Small intestine (tissue), 16 donors: ENCODE data around the gene TAF1D. TPM values are rescaled to one million over a fixed set of nuclear protein-coding genes. Genes with fewer than 3 reads are reported as not detected.
A peak's percentile ranks its signal among the peaks of the same experiment; 100 is the strongest.

Experiments used
- DNase-seq, 2 donors: peaks; one replicate each; pipeline versions ENCODE4 v3.0.0 to v3.0.0-alpha.2; 2013
- FAIRE-seq: peaks from 2 replicates; lab custom pipeline; 2012; peaks lifted over from hg19 to GRCh38; lab: Jason Lieb, UNC
- H3K27ac ChIP-seq, 3 donors: one replicate each; pipeline ENCODE4 v1.5.1; 2013; ENCODE audit warnings: low read length in 2 of 3, mild to moderate bottlenecking in 2 of 3, control low read depth in 1 of 3, inconsistent platforms in 1 of 3, low read depth in 1 of 3, moderate library complexity in 1 of 3
- H3K27me3 ChIP-seq, 3 donors: one replicate each; pipeline ENCODE4 v1.6.1; 2013; ENCODE audit warnings: low read length in 3 of 3, inconsistent platforms in 1 of 3; ENCODE audit not compliant: control insufficient read depth in 3 of 3, insufficient read depth in 3 of 3
- H3K36me3 ChIP-seq, 3 donors: one replicate each; pipeline ENCODE4 v1.6.1; 2013; ENCODE audit warnings: low read length in 3 of 3, inconsistent platforms in 1 of 3, low read depth in 1 of 3, mild to moderate bottlenecking in 1 of 3, moderate library complexity in 1 of 3; ENCODE audit not compliant: control insufficient read depth in 3 of 3, insufficient read depth in 2 of 3
- H3K4me1 ChIP-seq, 3 donors: one replicate each; pipeline ENCODE4 v1.6.1; 2013; ENCODE audit warnings: low read length in 2 of 3, inconsistent platforms in 1 of 3, low read depth in 1 of 3, mild to moderate bottlenecking in 1 of 3, moderate library complexity in 1 of 3; ENCODE audit not compliant: control insufficient read depth in 3 of 3, insufficient read depth in 2 of 3
- H3K4me3 ChIP-seq, 3 donors: one replicate each; pipeline ENCODE4 v1.5.1; 2013; ENCODE audit warnings: low read length in 3 of 3, control low read depth in 1 of 3, inconsistent platforms in 1 of 3, low read depth in 1 of 3, mild to moderate bottlenecking in 1 of 3, moderate library complexity in 1 of 3
- H3K9me3 ChIP-seq, 2 donors: one replicate each; pipeline ENCODE4 v1.6.1; 2013; ENCODE audit warnings: low read depth in 1 of 2, low read length in 1 of 2; ENCODE audit not compliant: control insufficient read depth in 2 of 2, insufficient read depth in 1 of 2
- WGBS, 3 donors: extraction: QIAGEN DNeasy Blood & Tissue Kit; methylation state at CpG; one replicate each; pipeline ENCODE4 v1.1.7; 2013; 5-methylcytosine and 5-hydroxymethylcytosine counted together
- long read RNA-seq, 10 donors: transcript quantifications; one replicate each; lab custom pipeline, GENCODE V29; 2026
- polyA plus RNA-seq, 4 donors: library from polyadenylated mRNA; stranded (reverse) in 3 of 4; unstranded in 1 of 4; fragments of 200-250 nt in 3 of 4; fragments of 120-200 nt in 1 of 4; gene quantifications; one replicate each; pipeline versions ENCODE4 v1.2.1 to v1.2.3, GENCODE V29; 2013
- donor health status: healthy with polysubstance abuse.
- donor health status: control.
- donor health status: control.
- donor health status: Bipolar disorder and iron deficiency.
- donor health status: healthy.

TAF1D gene, protein sequence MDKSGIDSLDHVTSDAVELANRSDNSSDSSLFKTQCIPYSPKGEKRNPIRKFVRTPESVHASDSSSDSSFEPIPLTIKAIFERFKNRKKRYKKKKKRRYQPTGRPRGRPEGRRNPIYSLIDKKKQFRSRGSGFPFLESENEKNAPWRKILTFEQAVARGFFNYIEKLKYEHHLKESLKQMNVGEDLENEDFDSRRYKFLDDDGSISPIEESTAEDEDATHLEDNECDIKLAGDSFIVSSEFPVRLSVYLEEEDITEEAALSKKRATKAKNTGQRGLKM
- polyA plus RNA-seq, result 100 to 1,000 TPM in 1 of 4 donors, 10 to 100 TPM in 3; 45.9 to 147 (median 69.8) TPM
- long read RNA-seq, donor 1, transcript TAF1D-203 (6 exons, 2,082 nt), result major isoform, 13 of 779 reads
- long read RNA-seq, donor 1, transcript TAF1D-204 (7 exons, 1,710 nt), result minor isoform, 9 of 779 reads
- long read RNA-seq, donor 1, partial matches to known transcripts, result 694 of 779 reads
- long read RNA-seq, donor 1, other reads (novel, unspliced or antisense), result 56 of 779 reads
- long read RNA-seq, donor 2, partial matches to known transcripts, result 29 of 35 reads
- long read RNA-seq, donor 2, other reads (novel, unspliced or antisense), result 0 of 35 reads
- long read RNA-seq, donor 3, transcript TAF1D-203 (6 exons, 2,082 nt), result major isoform, 5 of 50 reads
- long read RNA-seq, donor 3, partial matches to known transcripts, result 40 of 50 reads
- long read RNA-seq, donor 3, other reads (novel, unspliced or antisense), result 0 of 50 reads
- long read RNA-seq, donor 4, result 0 reads
- long read RNA-seq, donor 5, partial matches to known transcripts, result 0 of 5 reads
- long read RNA-seq, donor 5, other reads (novel, unspliced or antisense), result 0 of 5 reads
- long read RNA-seq, donor 6, transcript TAF1D-203 (6 exons, 2,082 nt), result major isoform, 9 of 65 reads
- long read RNA-seq, donor 6, partial matches to known transcripts, result 47 of 65 reads
- long read RNA-seq, donor 6, other reads (novel, unspliced or antisense), result 7 of 65 reads
- long read RNA-seq, donor 7, result 0 reads
- long read RNA-seq, donor 8, result 0 reads
- long read RNA-seq, donor 9, partial matches to known transcripts, result 34 of 35 reads
- long read RNA-seq, donor 9, other reads (novel, unspliced or antisense), result 0 of 35 reads
- long read RNA-seq, donor 10, transcript TAF1D-203 (6 exons, 2,082 nt), result major isoform, 5 of 252 reads
- long read RNA-seq, donor 10, partial matches to known transcripts, result 225 of 252 reads
- long read RNA-seq, donor 10, other reads (novel, unspliced or antisense), result 14 of 252 reads

DNA sequence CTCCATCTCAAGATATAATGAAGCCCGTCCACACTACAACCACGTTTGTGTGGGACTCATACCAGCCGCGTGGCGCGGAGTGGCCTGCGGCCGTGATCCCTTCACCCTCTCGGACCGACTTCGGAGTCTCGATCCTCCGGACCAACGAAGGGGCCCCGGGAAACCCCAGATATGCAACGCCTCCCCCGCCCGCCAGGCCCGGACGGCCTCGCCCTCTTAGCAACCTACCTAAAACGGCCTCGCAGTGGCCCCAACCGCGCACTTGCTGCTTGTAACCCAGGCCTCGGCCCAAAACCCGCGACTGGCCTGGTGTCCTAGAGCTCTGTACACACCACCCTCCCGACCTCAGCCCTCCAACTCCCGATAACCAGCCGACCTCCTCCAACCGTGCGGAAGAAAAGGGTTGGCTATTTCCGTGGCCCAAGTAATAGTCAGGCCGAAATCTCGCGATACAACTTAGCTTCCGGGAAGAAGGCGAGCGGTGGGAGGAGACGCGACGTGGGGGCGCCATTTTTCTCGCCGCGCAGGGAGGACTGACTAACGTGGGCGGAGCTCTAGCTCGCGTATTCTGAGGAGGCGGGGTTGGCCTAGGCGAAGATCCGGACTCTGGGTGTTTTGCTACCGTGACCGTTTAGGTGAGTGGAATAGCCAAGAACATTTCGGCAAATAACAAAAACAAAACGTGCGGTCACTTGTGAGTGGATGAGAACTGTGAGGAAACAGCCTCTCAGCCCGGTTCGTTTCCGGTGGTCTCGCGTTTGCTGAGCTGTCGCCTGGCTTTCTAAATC is at the start of gene TAF1D, which contains the start of gene C11orf54:
Gene TAF1D (minus strand): TSS at position 402 of the 788 bp plus-strand sequence. CDS start 2,191 bp downstream, outside the sequence.
Gene C11orf54 (plus strand): TSS at position 579 of the 788 bp plus-strand sequence. CDS start 5,722 bp downstream, outside the sequence.
- no peak for FAIRE-seq
- H3K4me1 ChIP-seq, result peaks cover 5 to 20% (median 12%) of the 10 kb centered on the region in 3 donors
- 0 to 1% (median 0%) methylated on average over 63 to 65 of the region's 65 CpGs for WGBS, 3 donors

DNA sequence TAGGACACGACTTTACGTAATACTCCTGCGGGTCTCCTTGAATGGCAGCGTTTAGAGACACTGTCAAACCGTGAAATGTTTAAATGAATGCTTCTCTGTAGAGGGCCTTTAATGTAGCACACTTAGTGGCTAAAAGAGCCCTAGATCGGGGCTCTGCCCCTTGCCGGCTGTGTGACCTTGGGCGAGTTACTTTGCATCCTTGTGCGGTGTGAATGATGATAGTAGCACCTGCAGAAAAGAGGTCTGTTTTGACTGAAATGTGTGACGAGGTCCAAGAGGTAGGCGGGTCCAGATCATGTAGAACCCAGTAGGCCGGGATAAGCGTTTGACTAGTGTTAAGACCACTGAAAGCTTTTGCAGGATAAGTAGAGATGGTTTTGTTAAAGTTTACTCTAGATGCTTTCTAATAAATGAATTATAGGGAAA is 43.7 kb upstream of the TAF1D start:
- FAIRE-seq (no peak), DNase-seq (no peak)
- Histone ChIP-seq H3K36me3 (peaks cover 0 to 12% (median 2%) of the 10 kb centered on the region in 3 donors), H3K27ac (peak overlapping the region; percentile 27 to 98 (median 97)), H3K27me3 (no peaks in the 10 kb centered on the region), H3K9me3 (no peaks in the 10 kb centered on the region), H3K4me1 (peaks cover 2 to 5% (median 4%) of the 10 kb centered on the region in 3 donors), H3K4me3 (peak overlapping the region; percentile 79 to 97 (median 88))
- 0 to 1% (median 0%) methylated on average over 13 of the region's 13 CpGs for WGBS, 3 donors

More for the DNA sequence above, at the start of gene TAF1D, which contains the start of gene C11orf54:
- DNase-seq, result peak; percentile 99
- Histone ChIP-seq H3K4me3 (peak within 1 kb of the TSS; percentile 74 to 94 (median 88)), H3K27me3 (no peaks in the 10 kb centered on the region), H3K36me3 (peaks cover 4 to 18% (median 6%) of the 10 kb centered on the region in 3 donors), H3K27ac (peak within 1 kb of the TSS; percentile 93 to 96 (median 94)), H3K9me3 (no peaks in the 10 kb centered on the region)

DNA sequence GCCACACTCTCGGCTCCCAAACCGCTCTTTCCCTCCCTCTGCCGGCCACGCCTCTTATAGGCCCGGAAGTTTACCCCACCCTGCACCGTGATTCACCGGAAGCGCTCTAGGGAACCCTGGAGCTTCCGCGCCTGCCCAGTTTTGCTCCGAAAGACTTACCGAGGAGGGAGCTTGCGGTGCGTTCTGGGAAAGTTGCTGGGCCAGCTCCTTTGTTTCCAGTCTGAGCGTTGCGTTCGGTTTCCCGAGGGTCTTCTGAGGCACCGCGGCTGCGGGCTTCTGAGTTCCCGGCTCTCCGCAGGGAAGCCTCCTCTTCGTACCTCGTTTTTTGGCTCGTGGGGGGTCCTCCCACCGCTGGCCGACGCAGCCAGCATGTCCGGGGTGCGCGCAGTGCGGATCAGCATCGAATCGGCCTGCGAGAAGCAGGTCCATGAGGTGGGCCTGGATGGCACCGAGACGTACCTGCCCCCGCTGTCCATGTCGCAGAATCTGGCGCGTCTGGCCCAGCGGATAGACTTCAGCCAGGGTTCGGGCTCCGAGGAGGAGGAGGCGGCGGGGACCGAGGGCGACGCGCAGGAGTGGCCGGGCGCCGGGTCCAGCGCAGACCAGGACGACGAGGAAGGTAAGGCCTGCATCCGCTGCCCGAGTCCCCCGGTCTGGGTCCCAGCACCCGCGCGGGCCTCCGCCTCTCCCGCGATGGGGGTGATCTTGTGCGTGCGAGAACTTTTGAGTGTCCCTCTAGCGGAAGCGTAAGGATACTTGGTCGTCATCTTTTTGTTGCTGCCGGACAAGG is 43.0 kb upstream of the TAF1D start, which contains the start of gene MED17:
Gene MED17 (plus strand): TSS at position 138 of the 790 bp plus-strand sequence. CDS start 232 bp downstream, at position 370.
- Histone ChIP-seq H3K4me1 (peaks cover 2 to 5% (median 4%) of the 10 kb centered on the region in 3 donors), H3K9me3 (no peaks in the 10 kb centered on the region), H3K36me3 (peaks cover 0 to 9% (median 0%) of the 10 kb centered on the region in 3 donors), H3K4me3 (peak within 1 kb of the TSS; percentile 79 to 97 (median 88)), H3K27me3 (no peaks in the 10 kb centered on the region), H3K27ac (peak within 1 kb of the TSS; percentile 92 to 98 (median 97))
- FAIRE-seq, result no peak
- peak; percentile 95 to 97 for DNase-seq
- WGBS, 3 donors, result 0 to 1% (median 0%) methylated on average over 61 to 72 of the region's 72 CpGs

DNA sequence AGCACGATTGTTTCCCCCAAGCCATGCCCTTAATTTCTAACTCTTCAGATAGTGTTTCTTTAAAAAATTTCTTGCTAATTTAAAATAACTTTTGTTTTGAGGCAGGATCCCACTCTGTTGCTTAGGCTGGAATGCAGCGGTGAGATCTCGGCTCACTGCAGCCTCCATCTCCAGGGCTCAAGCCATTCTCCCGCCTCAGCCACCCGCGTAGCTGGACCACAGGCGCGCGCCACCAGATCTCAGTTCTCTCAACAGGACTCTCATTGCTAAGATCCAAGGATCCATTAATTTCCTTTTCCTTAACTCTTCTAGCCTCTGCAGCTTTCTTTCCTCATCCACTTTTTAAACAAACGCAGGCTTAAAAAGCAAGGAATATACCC is 42.5 kb upstream of the TAF1D start:
- Histone ChIP-seq H3K4me1 (peaks cover 2 to 5% (median 4%) of the 10 kb centered on the region in 3 donors), H3K27ac (peak overlapping the region in 2 of 3 donors; percentile 59 to 98), H3K4me3 (peak overlapping the region; percentile 79 to 97 (median 88)), H3K27me3 (no peaks in the 10 kb centered on the region), H3K9me3 (no peaks in the 10 kb centered on the region), H3K36me3 (peaks cover 0 to 9% (median 0%) of the 10 kb centered on the region in 3 donors)
- FAIRE-seq, result no peak
- DNase-seq, result no peak
- 0 to 3% (median 1%) methylated on average over 10 of the region's 10 CpGs for WGBS, 3 donors

DNA sequence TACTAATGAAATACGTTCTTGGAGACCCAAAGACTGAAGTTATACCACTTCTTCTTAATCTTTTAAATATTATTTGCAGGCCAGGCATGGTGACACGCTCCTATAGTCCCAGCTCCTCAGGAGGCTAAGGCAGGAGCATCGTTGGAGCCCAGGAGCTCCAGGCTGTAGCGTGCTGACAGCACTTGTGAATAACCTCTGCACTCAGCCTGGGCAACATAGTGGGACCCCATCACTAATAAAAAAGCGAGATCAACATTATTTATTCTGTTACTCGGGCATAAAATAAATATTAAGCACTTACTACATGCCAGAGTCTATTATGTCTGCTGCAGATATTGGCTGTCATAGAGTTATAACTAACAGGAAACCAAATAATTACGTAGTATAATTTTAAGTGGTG is 42.1 kb upstream of the TAF1D start:
- Histone ChIP-seq H3K36me3 (peaks cover 0 to 7% (median 0%) of the 10 kb centered on the region in 3 donors), H3K9me3 (no peaks in the 10 kb centered on the region), H3K27ac (peak overlapping the region in 1 of 3 donors; percentile 98), H3K27me3 (no peaks in the 10 kb centered on the region), H3K4me3 (peak overlapping the region in 1 of 3 donors; percentile 97), H3K4me1 (peaks cover 2 to 5% (median 4%) of the 10 kb centered on the region in 3 donors)
- DNase-seq, result no peak
- 46 to 52% (median 50%) methylated on average over 7 of the region's 7 CpGs for WGBS, 3 donors
- no peak for FAIRE-seq

DNA sequence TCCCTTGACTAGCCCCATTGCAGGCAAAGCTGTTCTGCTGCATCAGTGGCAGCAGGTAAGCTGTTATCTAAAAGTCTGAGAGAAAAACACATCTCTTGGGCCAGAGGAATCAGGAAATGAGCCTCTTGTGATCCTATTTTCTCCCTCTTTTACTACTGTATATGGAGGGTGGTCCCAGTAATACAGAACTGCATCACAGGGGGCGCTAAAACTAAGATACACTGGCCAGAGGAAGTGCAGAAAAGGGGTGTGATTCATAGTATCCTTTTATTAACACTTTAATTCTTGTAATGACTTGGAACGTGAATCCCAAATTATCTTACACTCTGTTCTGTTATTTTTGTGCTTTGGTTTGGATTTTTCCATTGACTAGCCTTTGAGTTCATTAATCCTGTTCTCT is 34.0 kb upstream of the TAF1D start:
- FAIRE-seq, result no peak
- Histone ChIP-seq H3K27me3 (no peaks in the 10 kb centered on the region), H3K9me3 (peaks cover 0 to 17% of the 10 kb centered on the region in 2 donors), H3K4me3 (no peak overlapping the region), H3K4me1 (no peaks in the 10 kb centered on the region), H3K27ac (no peak overlapping the region), H3K36me3 (no peaks in the 10 kb centered on the region)
- DNase-seq, result no peak
- 54 to 61% (median 61%) methylated on average over 2 of the region's 2 CpGs for WGBS, 3 donors
